Fibroblast of peridontal ligament (primary cell): ENCODE data around the gene ARHGEF26.

Experiments
- DNase-seq: peaks from one replicate; pipeline ENCODE4 v3.0.0-alpha.2; 2010; ENCODE audit errors: extremely low read depth

The ARHGEF26 gene

DNA sequence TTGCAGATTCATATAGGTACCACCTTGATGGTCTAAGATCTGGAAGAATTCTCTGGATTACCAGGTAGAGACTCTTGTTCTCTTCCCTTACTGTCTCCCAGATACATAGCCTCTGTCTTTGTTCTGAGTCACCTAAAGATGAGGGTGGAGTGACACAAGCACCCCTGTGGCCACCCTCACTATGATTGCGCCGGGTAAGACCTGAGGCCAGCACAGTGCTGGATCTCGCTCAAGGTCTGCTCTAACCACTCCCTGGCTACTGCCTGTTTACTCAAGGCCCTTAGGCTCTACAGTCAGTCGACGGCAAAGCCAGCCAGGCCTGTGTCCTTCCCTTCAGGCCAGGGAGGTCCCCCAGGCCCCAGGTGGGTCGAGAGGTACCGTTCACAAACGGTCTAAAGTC is 88.3 kb downstream of the ARHGEF26 start:
- no peak for DNase-seq

DNA sequence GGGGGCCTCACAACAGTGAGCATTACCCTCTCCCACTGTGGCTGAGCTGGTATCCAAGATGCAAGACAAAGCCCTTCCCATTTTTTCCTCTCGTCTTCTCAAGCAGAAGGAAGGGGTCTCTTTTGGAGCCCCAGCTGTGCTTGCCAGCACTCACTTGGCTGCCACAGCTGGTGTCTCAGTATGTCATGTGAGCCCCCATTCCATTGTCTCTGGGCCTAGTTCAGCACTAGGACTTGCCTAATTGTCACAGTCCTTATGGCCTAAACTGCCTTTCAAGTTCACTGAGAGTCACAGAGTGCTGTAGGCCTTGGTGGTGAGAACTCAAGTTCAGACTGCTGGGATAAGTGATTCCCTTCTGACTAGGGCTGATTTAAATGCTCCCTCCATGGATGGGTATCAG is 89.8 kb downstream of the ARHGEF26 start:
- DNase-seq: no peak

- no peak for DNase-seq
These were observed 93.1 kb downstream of the ARHGEF26 start for GRCh38 chr3:154214306-154214705.

DNA sequence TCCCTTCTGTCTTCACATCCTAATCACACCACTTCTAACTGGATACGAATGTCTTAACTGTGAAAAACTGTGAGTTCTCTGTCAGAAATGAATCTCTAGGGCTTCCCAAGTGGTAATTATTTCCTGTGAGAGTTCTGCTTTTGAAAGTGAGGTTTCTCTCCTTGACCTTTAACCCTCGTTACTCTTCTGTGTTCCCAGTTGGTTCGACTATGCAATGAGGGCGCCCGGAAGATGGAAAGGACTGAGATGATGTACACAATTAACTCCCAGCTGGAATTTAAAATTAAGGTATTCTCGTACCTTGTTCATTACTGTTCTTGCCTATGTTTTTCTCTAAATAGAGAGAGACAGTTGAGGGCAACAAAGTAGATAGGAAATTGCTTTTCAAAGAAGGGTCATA is 96.5 kb downstream of the ARHGEF26 start:
- DNase-seq: no peak

DNA sequence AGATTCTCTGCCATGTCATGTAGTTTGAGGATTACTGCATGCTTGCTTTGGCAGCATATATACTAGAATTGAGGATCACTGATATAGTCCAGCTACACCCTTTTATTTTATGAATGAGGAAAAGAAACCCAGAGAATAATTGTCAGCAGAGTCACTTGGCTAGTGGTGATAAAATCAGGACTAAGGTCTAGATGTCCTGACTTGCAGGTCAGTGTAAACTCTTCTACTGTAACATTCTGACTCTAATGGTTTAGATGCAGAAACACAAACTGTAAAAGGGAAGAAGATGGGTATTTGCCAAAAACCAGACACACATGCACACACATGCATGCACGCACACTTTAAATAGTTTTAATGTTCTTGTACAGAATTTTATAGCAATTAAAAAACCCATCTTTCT is 97.5 kb downstream of the ARHGEF26 start:
- no peak for DNase-seq

DNA sequence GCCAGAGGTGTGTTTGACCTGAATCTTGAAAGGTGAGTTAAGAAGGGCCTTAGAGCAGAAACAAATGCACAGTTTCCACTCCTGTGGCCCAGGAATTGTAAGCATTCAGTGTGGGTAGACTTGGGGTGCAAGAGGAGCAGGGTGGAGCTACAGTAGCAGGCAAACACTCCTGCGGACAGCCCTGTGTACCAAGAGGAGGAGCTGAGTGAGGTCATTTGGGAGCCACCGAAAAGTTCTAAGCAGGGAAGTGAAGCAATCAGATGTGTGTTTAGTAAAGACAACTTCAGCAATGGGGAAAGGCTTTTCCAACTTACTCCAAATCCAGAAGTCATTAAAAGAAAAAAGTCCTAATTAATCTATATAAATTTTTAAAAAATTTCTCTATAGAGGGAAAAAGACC is 99.3 kb downstream of the ARHGEF26 start:
- DNase-seq: no peak

DNA sequence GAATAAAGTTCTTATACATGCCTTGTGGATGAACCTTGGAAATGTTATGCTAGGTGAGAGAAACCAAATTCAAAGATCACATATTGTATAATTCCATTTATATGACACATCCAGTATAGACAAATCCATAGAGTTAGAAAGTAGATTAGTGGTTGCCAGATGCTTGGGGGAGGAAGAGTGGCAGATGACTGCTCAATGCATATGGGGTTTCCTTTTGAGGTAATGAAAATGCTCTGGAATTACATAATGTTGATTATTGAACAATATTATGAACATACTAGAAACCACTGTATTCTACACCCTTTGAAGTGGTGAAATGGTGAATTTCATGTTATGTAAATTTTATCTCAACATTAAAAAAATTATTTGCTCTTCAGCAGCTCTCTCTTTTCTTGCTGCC is 102.3 kb downstream of the ARHGEF26 start:
- no peak for DNase-seq

DNA sequence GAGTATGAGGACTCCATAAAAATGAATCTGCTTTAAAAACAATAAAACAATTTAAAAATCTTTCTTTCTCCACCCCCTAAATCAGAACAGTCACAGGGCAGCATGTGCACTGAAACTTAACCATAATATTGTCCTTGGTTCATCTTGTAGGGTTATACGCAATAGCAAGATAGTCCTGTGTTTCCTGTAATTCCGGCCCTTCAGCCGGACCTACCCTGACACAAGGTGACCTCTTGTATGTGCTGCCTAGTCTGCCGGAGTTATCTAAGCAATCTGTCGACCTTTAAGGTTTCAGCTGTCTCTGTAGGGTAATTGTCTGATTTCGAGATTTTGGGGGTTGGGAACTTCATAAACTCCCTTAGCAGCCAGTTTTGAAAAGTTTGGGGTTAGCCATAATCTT is 103.2 kb downstream of the ARHGEF26 start:
- no peak for DNase-seq

DNA sequence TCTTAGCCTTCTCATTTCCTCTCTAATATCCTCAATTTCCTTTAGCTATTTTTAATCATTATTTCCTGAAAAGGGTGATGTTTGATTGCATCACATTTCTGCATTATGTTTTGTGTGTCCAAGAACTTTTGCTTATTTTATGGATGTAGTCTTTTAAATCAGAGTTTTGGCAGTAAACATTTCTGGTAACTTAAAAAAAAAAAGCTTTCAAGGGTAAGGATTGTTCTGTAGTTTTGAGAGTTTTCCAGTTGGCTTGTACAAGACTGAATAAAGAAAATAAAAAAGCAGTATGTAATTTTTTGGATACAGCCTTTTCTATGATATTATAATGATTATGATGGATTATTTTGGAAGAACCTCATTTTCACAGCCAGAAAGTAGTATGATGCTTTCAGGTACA is 103.7 kb downstream of the ARHGEF26 start:
- no peak for DNase-seq

DNA sequence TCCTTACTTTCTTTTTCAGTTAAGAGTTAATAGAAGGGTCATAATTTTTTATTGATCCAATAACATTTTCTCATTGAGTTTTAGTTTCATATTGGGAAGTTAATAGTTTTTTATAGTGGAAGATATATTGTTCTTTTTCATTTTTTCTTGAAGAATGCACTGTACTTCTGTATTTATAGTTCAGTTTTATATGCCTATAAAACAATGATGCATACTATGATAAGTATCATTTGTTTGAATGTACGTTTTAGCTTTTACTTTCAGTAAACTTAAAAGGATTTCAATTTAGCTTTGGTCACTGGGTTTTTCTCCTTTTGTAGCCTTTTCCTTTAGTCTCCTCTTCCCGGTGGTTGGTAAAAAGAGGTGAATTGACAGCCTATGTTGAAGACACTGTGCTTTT is 104.3 kb downstream of the ARHGEF26 start:
- no peak for DNase-seq

- DNase-seq: no peak
These were observed 106.3 kb downstream of the ARHGEF26 start for GRCh38 chr3:154227531-154227930.

DNA sequence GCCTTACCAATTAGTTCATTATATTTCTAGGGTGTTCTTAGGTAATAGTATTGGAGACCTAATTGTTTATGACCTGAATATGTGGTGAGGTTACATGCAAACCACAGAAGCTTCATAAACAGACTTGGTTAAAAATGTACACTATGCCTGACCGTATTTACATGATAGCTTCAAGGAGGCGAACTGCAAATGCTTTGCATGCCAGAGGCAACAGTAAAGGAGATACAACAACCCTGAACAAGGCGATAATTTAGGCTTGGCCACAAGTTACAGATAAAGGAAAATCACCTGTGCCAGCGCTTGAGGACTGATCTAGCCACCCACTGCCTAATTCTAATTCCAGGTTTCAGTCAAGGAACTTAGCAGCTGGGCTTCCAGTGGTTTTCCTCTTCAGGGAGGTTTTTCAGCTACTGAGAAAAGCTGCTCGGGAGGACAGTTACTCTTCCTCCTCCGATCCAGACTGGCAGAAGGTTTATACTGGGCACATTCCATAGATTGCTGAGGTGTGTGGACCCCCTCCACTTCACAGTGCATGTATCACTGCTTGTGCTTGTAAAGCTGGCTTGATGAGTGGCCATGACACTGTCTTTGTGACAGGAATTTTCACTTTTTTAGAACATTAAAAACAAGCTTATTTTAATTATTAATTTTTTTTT is 107.5 kb downstream of the ARHGEF26 start:
- DNase-seq: no peak

GRCh38 chr3:154229217-154229590 is 108.0 kb downstream of the ARHGEF26 start:
- no peak for DNase-seq

GRCh38 chr3:154235330-154235729 is 114.1 kb downstream of the ARHGEF26 start:
- no peak for DNase-seq

DNA sequence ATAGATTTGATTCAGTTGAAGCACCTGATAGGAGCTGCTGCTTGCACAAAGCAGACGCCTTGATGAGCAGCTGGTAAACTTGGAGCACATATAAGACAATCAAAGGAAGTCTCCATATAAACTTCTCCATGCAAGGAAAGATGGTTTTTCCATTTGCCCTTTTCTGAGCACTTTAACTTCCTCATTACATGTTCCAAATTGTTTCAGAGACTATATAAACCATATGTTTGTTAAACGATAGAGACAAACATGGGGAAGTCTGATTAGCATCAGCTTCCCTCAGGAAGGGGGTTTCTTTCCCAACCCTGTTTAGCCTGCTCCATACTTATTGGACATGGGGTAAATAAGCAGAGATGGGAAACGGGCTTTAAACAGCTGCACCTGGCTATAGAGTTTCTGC is 115.1 kb downstream of the ARHGEF26 start:
- no peak for DNase-seq

- no peak for DNase-seq
These were observed 119.0 kb downstream of the ARHGEF26 start for GRCh38 chr3:154240235-154240634.

DNA sequence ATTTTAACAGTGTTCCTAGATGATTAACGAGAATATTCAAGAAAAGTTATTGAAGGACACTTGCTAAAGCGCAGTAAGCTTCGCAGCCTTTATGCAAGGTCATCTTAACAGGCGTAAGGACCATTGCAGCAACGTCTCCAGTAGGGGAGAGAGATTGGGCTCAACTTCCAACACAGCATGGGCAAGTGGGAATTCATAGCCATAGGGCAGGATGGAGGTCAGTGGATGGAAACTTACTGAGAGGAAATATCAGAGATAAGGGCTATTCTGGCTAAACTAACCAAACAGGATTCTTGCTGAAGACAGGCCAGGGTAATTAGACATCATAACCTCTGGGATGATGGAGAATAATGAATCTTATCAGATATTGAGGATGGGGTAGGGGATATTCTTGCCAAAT is 120.3 kb downstream of the ARHGEF26 start:
- DNase-seq: no peak

GRCh38 chr3:154242766-154243165 is 121.6 kb downstream of the ARHGEF26 start:
- DNase-seq: no peak

- DNase-seq: no peak
These were observed 122.2 kb downstream of the ARHGEF26 start for GRCh38 chr3:154243353-154243752.

- DNase-seq: no peak
These were observed 123.5 kb downstream of the ARHGEF26 start for GRCh38 chr3:154244644-154245043.

DNA sequence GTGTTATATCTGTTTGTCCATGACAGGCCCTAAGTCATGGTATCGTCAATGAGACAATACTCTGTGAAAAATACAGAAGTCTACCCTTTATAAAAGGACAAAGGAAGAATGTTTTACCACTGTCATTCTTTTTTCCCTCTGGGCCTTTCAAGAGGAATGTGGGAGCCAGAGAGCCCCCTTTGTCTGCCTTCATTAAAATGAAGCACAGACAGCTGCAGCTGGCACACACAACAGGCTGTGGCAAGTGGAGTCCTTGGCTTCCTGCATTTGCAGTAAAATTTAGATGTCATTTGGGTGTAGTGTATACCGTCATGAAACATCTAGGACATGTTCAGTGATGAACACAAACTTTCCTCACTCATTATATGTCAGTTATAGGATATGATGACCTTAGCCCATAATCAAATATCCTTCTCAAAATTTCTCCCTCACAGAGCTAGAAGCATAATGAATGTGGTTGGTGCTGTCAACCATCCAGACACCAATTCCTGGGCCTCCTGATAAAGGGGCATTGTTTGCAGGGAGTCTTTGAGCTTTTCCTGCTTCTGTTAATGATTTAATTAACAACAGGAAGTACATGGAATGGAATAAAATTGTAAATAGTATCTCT is 126.7 kb downstream of the ARHGEF26 start:
- DNase-seq: no peak

GRCh38 chr3:154250291-154250690 is 129.1 kb downstream of the ARHGEF26 start:
- no peak for DNase-seq

DNA sequence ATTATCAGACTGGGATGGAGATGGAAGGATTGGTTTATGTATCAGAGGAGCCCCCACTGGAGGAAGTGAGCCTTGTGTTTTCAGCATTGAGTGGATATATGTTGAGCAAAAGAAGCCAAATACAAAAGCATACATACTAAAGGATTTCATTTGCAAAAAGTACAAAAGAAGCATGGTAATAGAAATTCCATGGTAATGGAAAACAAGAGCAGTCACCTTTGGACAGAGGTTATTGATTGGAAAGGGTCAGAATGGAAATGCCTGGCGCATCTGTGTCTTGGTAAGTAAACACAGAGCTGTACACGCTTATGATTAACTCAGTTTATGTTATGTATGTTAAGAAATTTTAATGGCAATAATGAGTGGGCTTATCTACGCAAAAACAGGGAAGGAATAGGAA is 130.4 kb downstream of the ARHGEF26 start:
- DNase-seq: no peak
